ENCODE measurements around the gene ADAM12.

ADAM12 gene

GRCh38 chr10:126059076-126059826 lies 329.0 kb downstream of the ADAM12 start:
- no peaks in the 10 kb centered on the region; the same call in 1 of the 2 replicates for H3K27me3 ChIP-seq (ENCODE audit: control insufficient read depth, low read length)
- TF ChIP-seq CTCF (IDR thresholded peaks at IDR 0.05; ENCODE audit: low read depth, low read length, poor library complexity, severe bottlenecking) (no peak), EZH2phosphoT487 (IDR thresholded peaks at IDR 0.05; ENCODE audit: borderline replicate concordance, low read length) (no peak)
- no peaks in the 10 kb centered on the region for H3F3A ChIP-seq (ENCODE audit: control insufficient read depth, insufficient read depth)
- H3K9me3 ChIP-seq (ENCODE audit: control insufficient read depth, insufficient read depth, low read length) = no peaks in the 10 kb centered on the region
- no peaks in the 10 kb centered on the region for H4K20me1 ChIP-seq (ENCODE audit: control insufficient read depth, insufficient read depth, low read depth, low read length)
- no peak overlapping the region for H3K4me3 ChIP-seq (ENCODE audit: low read length)
- no peak overlapping the region for H3K27ac ChIP-seq (ENCODE audit: low read depth, low read length)
- H3K4me2 ChIP-seq (ENCODE audit: low read length) = no peak overlapping the region
- H3K4me1 ChIP-seq (ENCODE audit: control insufficient read depth, low read length) = no peaks in the 10 kb centered on the region
- no peaks in the 10 kb centered on the region for H3K79me2 ChIP-seq (ENCODE audit: control insufficient read depth, low read length)
- no peaks in the 10 kb centered on the region for H3K36me3 ChIP-seq (ENCODE audit: control insufficient read depth, low read length)
- no peaks in the 10 kb centered on the region for H3K9me2 ChIP-seq (replicated peaks; ENCODE audit: control insufficient read depth, low read length)

- no peaks in the 10 kb centered on the region for H3K9me2 ChIP-seq (replicated peaks; ENCODE audit: control insufficient read depth, low read length)
- H3K4me1 ChIP-seq (ENCODE audit: control insufficient read depth, low read length) = no peaks in the 10 kb centered on the region
- H3K4me3 ChIP-seq (ENCODE audit: low read length) = no peak overlapping the region
- H3K27me3 ChIP-seq (ENCODE audit: control insufficient read depth, low read length) = no peaks in the 10 kb centered on the region; the same call in 1 of the 2 replicates
- no peak overlapping the region for H3K27ac ChIP-seq (ENCODE audit: low read depth, low read length)
- TF ChIP-seq EZH2phosphoT487 (IDR thresholded peaks at IDR 0.05; ENCODE audit: borderline replicate concordance, low read length) (no peak), CTCF (IDR thresholded peaks at IDR 0.05; ENCODE audit: low read depth, low read length, poor library complexity, severe bottlenecking) (no peak)
- no peak overlapping the region for H3K4me2 ChIP-seq (ENCODE audit: low read length)
- H4K20me1 ChIP-seq (ENCODE audit: control insufficient read depth, insufficient read depth, low read depth, low read length) = no peaks in the 10 kb centered on the region
- H3K79me2 ChIP-seq (ENCODE audit: control insufficient read depth, low read length) = no peaks in the 10 kb centered on the region
- no peaks in the 10 kb centered on the region for H3K36me3 ChIP-seq (ENCODE audit: control insufficient read depth, low read length)
- H3F3A ChIP-seq (ENCODE audit: control insufficient read depth, insufficient read depth) = no peaks in the 10 kb centered on the region
- no peaks in the 10 kb centered on the region for H3K9me3 ChIP-seq (ENCODE audit: control insufficient read depth, insufficient read depth, low read length)
These were observed 329.8 kb downstream of the ADAM12 start for GRCh38 chr10:126058507-126058906.

GRCh38 chr10:126058104-126058503 lies 330.2 kb downstream of the ADAM12 start:
- Histone ChIP-seq H3K36me3 (ENCODE audit: control insufficient read depth, low read length) (no peaks in the 10 kb centered on the region), H3K27me3 (ENCODE audit: control insufficient read depth, low read length) (no peaks in the 10 kb centered on the region; the same call in 1 of the 2 replicates), H3F3A (ENCODE audit: control insufficient read depth, insufficient read depth) (no peaks in the 10 kb centered on the region), H3K79me2 (ENCODE audit: control insufficient read depth, low read length) (no peaks in the 10 kb centered on the region), H3K4me3 (ENCODE audit: low read length) (no peak overlapping the region), H3K4me1 (ENCODE audit: control insufficient read depth, low read length) (no peaks in the 10 kb centered on the region), H3K9me2 (replicated peaks; ENCODE audit: control insufficient read depth, low read length) (no peaks in the 10 kb centered on the region), H3K4me2 (ENCODE audit: low read length) (no peak overlapping the region), H3K27ac (ENCODE audit: low read depth, low read length) (no peak overlapping the region), H4K20me1 (ENCODE audit: control insufficient read depth, insufficient read depth, low read depth, low read length) (no peaks in the 10 kb centered on the region), H3K9me3 (ENCODE audit: control insufficient read depth, insufficient read depth, low read length) (no peaks in the 10 kb centered on the region)
- TF ChIP-seq EZH2phosphoT487 (IDR thresholded peaks at IDR 0.05; ENCODE audit: borderline replicate concordance, low read length) (no peak), CTCF (IDR thresholded peaks at IDR 0.05; ENCODE audit: low read depth, low read length, poor library complexity, severe bottlenecking) (no peak)

Measured in DOHH2 (cell line).